GM23338 (cell line): ENCODE results near the gene REG3A. TPM values are rescaled to one million over a fixed set of nuclear protein-coding genes. Genes with fewer than 3 reads are reported as not detected.

Experiments used
- ATAC-seq: fragments of 200-7000 bp; cut with Tn5 transposase; 3 replicates; pipeline ENCODE4 v1.9.1; 2020
- DNase-seq: peaks from one replicate; pipeline ENCODE4 v3.0.0-alpha.2; 2015; ENCODE audit warnings: low spot score
- H2AFZ ChIP-seq: fragments of 200-600 bp; sonication (generic); 2 replicates; pipeline ENCODE4 v1.8.0; 2016; ENCODE audit warnings: antibody characterized with exemption, mild to moderate bottlenecking, moderate library complexity
- H3F3A ChIP-seq: fragments of 200-600 bp; sonication (generic); replicated peaks from 2 replicates; pipeline ENCODE4 v1.8.0; 2017; ENCODE audit warnings: antibody characterized with exemption, mixed run types, low read depth
- H3K27ac ChIP-seq: fragments of 200-600 bp; sonication (generic); 2 replicates; pipeline ENCODE4 v1.6.1; 2016; ENCODE audit warnings: low read depth
- H3K27me3 ChIP-seq: fragments of 200-600 bp; sonication (generic); 2 replicates; pipeline ENCODE4 v1.8.0; 2016; ENCODE audit warnings: mild to moderate bottlenecking, mixed run types, moderate library complexity; ENCODE audit not compliant: insufficient read depth
- H3K36me3 ChIP-seq: fragments of 200-600 bp; sonication (generic); 2 replicates; pipeline ENCODE4 v1.8.0; 2016; ENCODE audit warnings: mild to moderate bottlenecking; ENCODE audit not compliant: insufficient read depth
- H3K4me1 ChIP-seq: fragments of 200-600 bp; sonication (generic); 2 replicates; pipeline ENCODE4 v1.8.0; 2016; ENCODE audit warnings: mild to moderate bottlenecking, moderate library complexity; ENCODE audit not compliant: insufficient read depth
- H3K4me2 ChIP-seq: fragments of 200-600 bp; sonication (generic); 2 replicates; pipeline ENCODE4 v1.7.1; 2017; ENCODE audit warnings: mixed run types
- H3K4me3 ChIP-seq: fragments of 200-600 bp; sonication (generic); 2 replicates; pipeline ENCODE4 v1.6.1; 2016; ENCODE audit warnings: mixed run types
- H3K79me2 ChIP-seq: fragments of 200-600 bp; sonication (generic); replicated peaks from 2 replicates; pipeline ENCODE4 v1.8.0; 2017; ENCODE audit warnings: mild to moderate bottlenecking; ENCODE audit not compliant: insufficient read depth
- H3K9me2 ChIP-seq: fragments of 200-600 bp; sonication (generic); 2 replicates; pipeline ENCODE4 v1.8.0; 2017; ENCODE audit not compliant: insufficient read depth
- H4K20me1 ChIP-seq: fragments of 200-600 bp; sonication (generic); replicated peaks from 2 replicates; pipeline ENCODE4 v1.8.0; 2017; ENCODE audit warnings: mild to moderate bottlenecking; ENCODE audit not compliant: insufficient read depth
- H3K27ac Mint-ChIP-seq: 2 replicates; pipeline ENCODE4 v1.8.0; 2020; ENCODE audit warnings: inconsistent platforms, mild to moderate bottlenecking, moderate library complexity, mixed read lengths
- H3K27me3 Mint-ChIP-seq: 3 replicates; pipeline ENCODE4 v1.8.0; 2022; ENCODE audit warnings: low read depth, mild to moderate bottlenecking, moderate library complexity, mixed read lengths, inconsistent platforms; ENCODE audit not compliant: insufficient read depth, poor library complexity
- H3K36me3 Mint-ChIP-seq: 3 replicates; pipeline ENCODE4 v1.8.0; 2021; ENCODE audit warnings: low read depth, mild to moderate bottlenecking, inconsistent platforms, moderate library complexity, mixed read lengths
- H3K4me1 Mint-ChIP-seq: 3 replicates; pipeline ENCODE4 v1.8.0; 2020; ENCODE audit warnings: mild to moderate bottlenecking, inconsistent platforms, mixed read lengths
- H3K4me3 Mint-ChIP-seq: 3 replicates; pipeline ENCODE4 v1.8.0; 2021; ENCODE audit warnings: moderate library complexity, mild to moderate bottlenecking, inconsistent platforms, mixed read lengths
- H3K9me3 Mint-ChIP-seq: 3 replicates; pipeline ENCODE4 v1.8.0; 2020; ENCODE audit warnings: moderate library complexity, mild to moderate bottlenecking, inconsistent platforms, mixed read lengths
- CREB1 ChIP-seq: fragments of 250-450 bp; sonication (Bioruptor Pico); IDR thresholded peaks from 2 replicates; pipeline ENCODE4 v1.5.0; 2020; ENCODE audit warnings: low read depth, mild to moderate bottlenecking, moderate library complexity
- EZH2phosphoT487 ChIP-seq: fragments of 200-600 bp; sonication (generic); IDR thresholded peaks from one replicate; pipeline ENCODE4 v1.8.1; 2018; ENCODE audit warnings: antibody characterized with exemption; ENCODE audit not compliant: unreplicated experiment
- JUNB ChIP-seq: IDR thresholded peaks from one replicate; pipeline ENCODE4 v1.6.1; 2016; ENCODE audit warnings: antibody characterized with exemption; ENCODE audit not compliant: unreplicated experiment
- NANOG ChIP-seq: IDR thresholded peaks from 2 replicates; pipeline ENCODE4 v1.6.1; 2016; ENCODE audit warnings: antibody characterized with exemption, borderline replicate concordance
- POLR2AphosphoS5 ChIP-seq: IDR thresholded peaks from 2 replicates; pipeline ENCODE4 v1.6.1; 2016; ENCODE audit warnings: antibody characterized with exemption, low read depth
- STAT1 ChIP-seq: IDR thresholded peaks from one replicate; pipeline ENCODE4 v1.6.1; 2016; ENCODE audit warnings: antibody characterized with exemption; ENCODE audit not compliant: unreplicated experiment
- ZNF114 ChIP-seq: fragments of 250-450 bp; sonication (Bioruptor Pico); IDR thresholded peaks from 2 replicates; pipeline ENCODE4 v1.5.0; 2020; ENCODE audit warnings: mild to moderate bottlenecking, moderate library complexity
- ZNF331 ChIP-seq: fragments of 250-450 bp; sonication (Bioruptor Pico); IDR thresholded peaks from 2 replicates; pipeline ENCODE4 v1.5.0; 2020; ENCODE audit warnings: low read depth, mild to moderate bottlenecking, moderate library complexity
- polyA plus RNA-seq: library from polyadenylated mRNA; unstranded; fragments of >200 nt; fragmentation: Nextera tagmentation; extraction: Ambion mirVana; gene quantifications from 2 replicates; pipeline ENCODE4 v1.2.1, GENCODE V29; 2016
- total RNA-seq: library from RNA; depleted of rRNA; stranded (reverse); fragments of >200 nt; shearing (Covaris generic); gene quantifications from 2 replicates; pipeline ENCODE4 v1.2.3, GENCODE V29; 2014
- TF ChIP-seq, protein P1 (sequence below): IDR thresholded peaks from one replicate; pipeline ENCODE4 v1.6.1; 2018; ENCODE audit warnings: antibody characterized with exemption; ENCODE audit not compliant: unreplicated experiment
- TF ChIP-seq, protein P2 (sequence below): IDR thresholded peaks from 2 replicates; pipeline ENCODE4 v1.6.1; 2016; ENCODE audit warnings: antibody characterized with exemption
- TF ChIP-seq, protein P3 (sequence below), 2 experiments: fragments of 200-600 bp in 1 of 2; sonication (generic) in 1 of 2; conservative IDR thresholded peaks; 2 replicates each; pipeline versions ENCODE4 v1.5.1 to v1.6.1; 2016 to 2017; ENCODE audit warnings: antibody characterized with exemption in 2 of 2, low read depth in 2 of 2, mild to moderate bottlenecking in 2 of 2, moderate library complexity in 1 of 2

REG3A gene
- total and polyA plus RNA-seq, 2 experiments from 2014 or later = not detected

DNA sequence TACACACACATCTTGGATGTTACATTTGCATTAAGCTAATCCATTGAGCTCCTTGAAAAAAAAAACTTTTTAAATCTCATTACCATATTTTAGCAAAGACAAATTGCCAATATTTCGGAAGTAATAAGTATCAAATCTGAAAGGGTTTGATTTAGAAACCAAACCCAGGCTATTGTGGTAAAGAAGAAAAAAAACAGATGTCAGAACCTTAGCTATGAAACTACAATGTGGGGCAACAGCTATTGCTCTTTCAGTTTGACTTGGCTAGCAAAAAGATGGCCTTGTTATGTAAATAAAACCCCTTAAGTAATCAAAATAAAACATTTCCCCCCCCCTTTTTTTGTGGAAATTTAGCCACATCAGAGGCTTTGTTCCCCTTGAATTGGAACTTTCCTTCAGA, 41.2 kb upstream of the REG3A start:
- H3K27ac ChIP-seq = peak overlapping the region; percentile 4; the same call in 1 of the 2 replicates
- no peaks in the 10 kb centered on the region for H4K20me1 ChIP-seq
- Mint-ChIP-seq H3K4me3 (no peak overlapping the region), H3K36me3 (no peaks in the 10 kb centered on the region), H3K27me3 (peaks cover 2% of the 10 kb centered on the region), H3K27ac (peak overlapping the region; percentile 28; the same call in 1 of the 2 replicates), H3K4me1 (peaks cover 32% of the 10 kb centered on the region), H3K9me3 (no peaks in the 10 kb centered on the region)
- H3K4me1 ChIP-seq = peaks cover 35% of the 10 kb centered on the region
- H3K9me2 ChIP-seq = no peaks in the 10 kb centered on the region; the same call in 1 of the 2 replicates
- H3K4me2 ChIP-seq = peak overlapping the region; percentile 37
- no peaks in the 10 kb centered on the region for H3K36me3 ChIP-seq
- peak; percentile 44 for ATAC-seq
- no peaks in the 10 kb centered on the region for H3F3A ChIP-seq
- DNase-seq = peak; percentile 12
- no peaks in the 10 kb centered on the region for H3K79me2 ChIP-seq
- no peak overlapping the region for H2AFZ ChIP-seq
- peak overlapping the region; percentile 0; the same call in 1 of the 2 replicates for H3K4me3 ChIP-seq
- H3K27me3 ChIP-seq = no peaks in the 10 kb centered on the region
- TF ChIP-seq NANOG = peak; percentile 35; the same call in 1 of the 2 replicates
- no peak for TF ChIP-seq POLR2AphosphoS5

DNA sequence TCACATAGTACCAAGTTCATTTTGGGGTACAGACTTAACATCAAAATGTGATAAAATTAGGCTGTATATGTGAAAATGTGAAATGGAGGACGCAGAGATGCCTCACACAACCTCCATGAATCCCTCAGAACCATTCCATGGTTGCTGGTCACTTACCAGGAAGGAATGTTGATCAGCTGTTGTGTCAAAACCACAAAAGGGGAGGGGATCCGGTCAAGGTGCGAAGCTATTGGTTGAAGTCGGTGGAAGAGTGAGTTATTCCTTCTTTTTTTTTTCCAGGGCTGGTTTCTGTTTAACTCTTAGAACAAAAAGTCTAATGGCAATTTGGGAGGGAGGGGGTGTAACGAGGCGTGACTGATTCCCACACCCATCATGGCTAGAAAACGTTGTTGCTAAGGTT, 32.3 kb upstream of the REG3A start:
- no peaks in the 10 kb centered on the region for H3K79me2 ChIP-seq
- H3K27me3 ChIP-seq = no peaks in the 10 kb centered on the region
- H3K4me3 Mint-ChIP-seq = no peak overlapping the region
- DNase-seq (no peak), ATAC-seq (no peak)
- H3K36me3 ChIP-seq = no peaks in the 10 kb centered on the region
- no peaks in the 10 kb centered on the region for H3K36me3 Mint-ChIP-seq
- H3K4me3 ChIP-seq = no peak overlapping the region
- H2AFZ ChIP-seq = no peak overlapping the region
- no peaks in the 10 kb centered on the region for H3F3A ChIP-seq
- no peaks in the 10 kb centered on the region for H3K4me1 ChIP-seq
- no peak overlapping the region for H3K4me2 ChIP-seq
- peaks cover 2% of the 10 kb centered on the region for H3K27me3 Mint-ChIP-seq
- peaks cover 7% of the 10 kb centered on the region; the same call in 2 of the 3 replicates for H3K4me1 Mint-ChIP-seq
- no peak overlapping the region for H3K27ac ChIP-seq
- H3K27ac Mint-ChIP-seq = no peak overlapping the region
- no peaks in the 10 kb centered on the region for H3K9me3 Mint-ChIP-seq
- no peaks in the 10 kb centered on the region for H3K9me2 ChIP-seq
- no peaks in the 10 kb centered on the region for H4K20me1 ChIP-seq
- TF ChIP-seq JUNB (no peak), NANOG (no peak), ZNF331 (no peak), ZNF114 (CRISPR knock-in tag) (no peak), CREB1 (CRISPR knock-in tag) (no peak), STAT1 (no peak), EZH2phosphoT487 (no peak)
- TF ChIP-seq, protein P1, sequence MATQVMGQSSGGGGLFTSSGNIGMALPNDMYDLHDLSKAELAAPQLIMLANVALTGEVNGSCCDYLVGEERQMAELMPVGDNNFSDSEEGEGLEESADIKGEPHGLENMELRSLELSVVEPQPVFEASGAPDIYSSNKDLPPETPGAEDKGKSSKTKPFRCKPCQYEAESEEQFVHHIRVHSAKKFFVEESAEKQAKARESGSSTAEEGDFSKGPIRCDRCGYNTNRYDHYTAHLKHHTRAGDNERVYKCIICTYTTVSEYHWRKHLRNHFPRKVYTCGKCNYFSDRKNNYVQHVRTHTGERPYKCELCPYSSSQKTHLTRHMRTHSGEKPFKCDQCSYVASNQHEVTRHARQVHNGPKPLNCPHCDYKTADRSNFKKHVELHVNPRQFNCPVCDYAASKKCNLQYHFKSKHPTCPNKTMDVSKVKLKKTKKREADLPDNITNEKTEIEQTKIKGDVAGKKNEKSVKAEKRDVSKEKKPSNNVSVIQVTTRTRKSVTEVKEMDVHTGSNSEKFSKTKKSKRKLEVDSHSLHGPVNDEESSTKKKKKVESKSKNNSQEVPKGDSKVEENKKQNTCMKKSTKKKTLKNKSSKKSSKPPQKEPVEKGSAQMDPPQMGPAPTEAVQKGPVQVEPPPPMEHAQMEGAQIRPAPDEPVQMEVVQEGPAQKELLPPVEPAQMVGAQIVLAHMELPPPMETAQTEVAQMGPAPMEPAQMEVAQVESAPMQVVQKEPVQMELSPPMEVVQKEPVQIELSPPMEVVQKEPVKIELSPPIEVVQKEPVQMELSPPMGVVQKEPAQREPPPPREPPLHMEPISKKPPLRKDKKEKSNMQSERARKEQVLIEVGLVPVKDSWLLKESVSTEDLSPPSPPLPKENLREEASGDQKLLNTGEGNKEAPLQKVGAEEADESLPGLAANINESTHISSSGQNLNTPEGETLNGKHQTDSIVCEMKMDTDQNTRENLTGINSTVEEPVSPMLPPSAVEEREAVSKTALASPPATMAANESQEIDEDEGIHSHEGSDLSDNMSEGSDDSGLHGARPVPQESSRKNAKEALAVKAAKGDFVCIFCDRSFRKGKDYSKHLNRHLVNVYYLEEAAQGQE = no peak
- TF ChIP-seq, protein P2, sequence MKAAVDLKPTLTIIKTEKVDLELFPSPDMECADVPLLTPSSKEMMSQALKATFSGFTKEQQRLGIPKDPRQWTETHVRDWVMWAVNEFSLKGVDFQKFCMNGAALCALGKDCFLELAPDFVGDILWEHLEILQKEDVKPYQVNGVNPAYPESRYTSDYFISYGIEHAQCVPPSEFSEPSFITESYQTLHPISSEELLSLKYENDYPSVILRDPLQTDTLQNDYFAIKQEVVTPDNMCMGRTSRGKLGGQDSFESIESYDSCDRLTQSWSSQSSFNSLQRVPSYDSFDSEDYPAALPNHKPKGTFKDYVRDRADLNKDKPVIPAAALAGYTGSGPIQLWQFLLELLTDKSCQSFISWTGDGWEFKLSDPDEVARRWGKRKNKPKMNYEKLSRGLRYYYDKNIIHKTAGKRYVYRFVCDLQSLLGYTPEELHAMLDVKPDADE = no peak
- TF ChIP-seq, protein P3, sequence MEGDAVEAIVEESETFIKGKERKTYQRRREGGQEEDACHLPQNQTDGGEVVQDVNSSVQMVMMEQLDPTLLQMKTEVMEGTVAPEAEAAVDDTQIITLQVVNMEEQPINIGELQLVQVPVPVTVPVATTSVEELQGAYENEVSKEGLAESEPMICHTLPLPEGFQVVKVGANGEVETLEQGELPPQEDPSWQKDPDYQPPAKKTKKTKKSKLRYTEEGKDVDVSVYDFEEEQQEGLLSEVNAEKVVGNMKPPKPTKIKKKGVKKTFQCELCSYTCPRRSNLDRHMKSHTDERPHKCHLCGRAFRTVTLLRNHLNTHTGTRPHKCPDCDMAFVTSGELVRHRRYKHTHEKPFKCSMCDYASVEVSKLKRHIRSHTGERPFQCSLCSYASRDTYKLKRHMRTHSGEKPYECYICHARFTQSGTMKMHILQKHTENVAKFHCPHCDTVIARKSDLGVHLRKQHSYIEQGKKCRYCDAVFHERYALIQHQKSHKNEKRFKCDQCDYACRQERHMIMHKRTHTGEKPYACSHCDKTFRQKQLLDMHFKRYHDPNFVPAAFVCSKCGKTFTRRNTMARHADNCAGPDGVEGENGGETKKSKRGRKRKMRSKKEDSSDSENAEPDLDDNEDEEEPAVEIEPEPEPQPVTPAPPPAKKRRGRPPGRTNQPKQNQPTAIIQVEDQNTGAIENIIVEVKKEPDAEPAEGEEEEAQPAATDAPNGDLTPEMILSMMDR (conservative IDR thresholded peaks at IDR 0.05; ENCODE audit: low read depth in 2 of 2) = no peak
